Activated CD4-positive, CD25-positive, alpha-beta regulatory T cell (primary cell): ENCODE data around the gene CT45A3.
"Not testable (repeated sequence)": the region's sequence is repeated elsewhere in the genome, so short reads cannot be mapped to it uniquely, and the experiment has no call there.

Source experiments
- DNase-seq, 4 experiments: peaks; one replicate each; lab custom pipeline; 2025; lab: John Stamatoyannopoulos, UW

CT45A3 gene

GRCh38 chrX:135768091-135768490 is at the start of gene CT45A3:
CT45A3 (minus strand) TSS chrX:135768191; CDS start chrX:135764444, 3,747 bp downstream.
- not testable (repeated sequence) for DNase-seq

GRCh38 chrX:135802687-135803086 is 34.7 kb upstream of the CT45A3 start, which contains the start of gene CT45A6:
CT45A6 (minus strand) TSS chrX:135802787; CDS start chrX:135798993, 3,794 bp downstream.
- DNase-seq: not testable (repeated sequence)

GRCh38 chrX:135785403-135785802 is 17.4 kb upstream of the CT45A3 start, which contains the start of gene CT45A5:
CT45A5 (minus strand) TSS chrX:135785503; CDS start chrX:135781729, 3,774 bp downstream.
- not testable (repeated sequence) for DNase-seq

- not testable (repeated sequence) for DNase-seq
These were observed 23.3 kb downstream of the CT45A3 start for GRCh38 chrX:135744739-135745138.

- DNase-seq: no peak
These were observed 26.7 kb downstream of the CT45A3 start for GRCh38 chrX:135741192-135741715.

GRCh38 chrX:135740681-135741149 is 27.3 kb downstream of the CT45A3 start:
- no peak for DNase-seq

GRCh38 chrX:135737366-135738071 is 30.5 kb downstream of the CT45A3 start:
- DNase-seq: no peak

GRCh38 chrX:135734666-135735065 is 33.3 kb downstream of the CT45A3 start:
- DNase-seq: not testable (repeated sequence)

GRCh38 chrX:135713795-135714194 is 54.2 kb downstream of the CT45A3 start:
- DNase-seq: no peak

- peak in 1 of 4 experiments; percentile 1 for DNase-seq
These were observed 54.8 kb downstream of the CT45A3 start, which contains the start of gene CT45A1 for GRCh38 chrX:135713183-135713689. CT45A1 (plus strand) TSS chrX:135713639; CDS start chrX:135718941, 5,302 bp downstream.
